ENCODE results near the gene SHISAL2A.
A peak's percentile ranks its signal among the peaks of the same experiment; 100 is the strongest.

SHISAL2A gene

DNA sequence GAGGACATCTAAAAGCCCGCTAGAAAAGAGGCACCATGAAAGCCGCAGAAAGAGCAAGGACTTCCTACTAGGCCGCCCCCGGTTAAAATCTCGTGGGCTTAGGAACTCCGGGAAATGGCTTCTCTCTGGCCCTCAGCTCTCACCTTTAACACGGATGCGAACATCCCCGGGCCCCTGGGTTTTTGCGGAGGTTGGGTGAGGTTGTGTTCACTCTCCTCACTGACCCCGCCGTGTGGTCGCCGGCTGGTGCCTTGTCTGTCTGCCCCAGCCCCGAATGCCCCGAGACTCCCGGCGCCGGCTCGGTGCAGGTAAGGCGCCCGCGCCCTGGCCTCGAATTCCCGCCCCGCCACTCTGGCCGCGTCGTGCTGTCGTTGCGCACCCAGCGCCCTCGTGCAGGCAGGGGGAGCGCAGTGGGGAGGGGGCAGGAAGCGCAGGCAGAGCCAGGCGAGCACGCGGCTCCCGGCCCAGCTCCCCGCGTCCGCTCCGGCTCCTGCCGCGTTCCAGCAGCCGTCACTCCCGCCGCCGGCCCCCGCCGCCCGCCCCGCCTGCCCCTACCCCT is at the start of gene SHISAL2A:
SHISAL2A (plus strand) TSS at position 437 of the 559 bp plus-strand sequence. CDS start 326 bp downstream, outside the sequence.
- peak; percentile 16 for DNase-seq

DNA sequence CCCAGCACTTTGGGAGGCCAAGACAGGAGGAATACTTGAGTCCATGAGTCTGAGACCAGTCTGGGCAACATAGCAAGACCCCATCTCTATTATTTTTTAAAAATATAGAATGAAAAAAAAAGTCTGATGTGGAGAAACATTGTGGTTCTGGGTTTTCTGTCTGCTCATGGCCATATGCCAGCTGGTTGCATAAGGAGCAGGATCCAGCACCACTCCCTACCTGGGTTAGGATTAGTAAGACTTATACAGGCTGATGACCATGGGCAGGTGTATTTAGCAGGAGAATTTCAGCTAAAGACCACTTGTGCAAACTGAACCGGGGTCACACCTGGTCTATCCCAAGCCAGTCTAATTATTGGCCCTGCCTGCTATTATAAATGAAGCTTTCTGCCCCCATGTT is 47.5 kb upstream of the SHISAL2A start:
- no peak for DNase-seq

DNA sequence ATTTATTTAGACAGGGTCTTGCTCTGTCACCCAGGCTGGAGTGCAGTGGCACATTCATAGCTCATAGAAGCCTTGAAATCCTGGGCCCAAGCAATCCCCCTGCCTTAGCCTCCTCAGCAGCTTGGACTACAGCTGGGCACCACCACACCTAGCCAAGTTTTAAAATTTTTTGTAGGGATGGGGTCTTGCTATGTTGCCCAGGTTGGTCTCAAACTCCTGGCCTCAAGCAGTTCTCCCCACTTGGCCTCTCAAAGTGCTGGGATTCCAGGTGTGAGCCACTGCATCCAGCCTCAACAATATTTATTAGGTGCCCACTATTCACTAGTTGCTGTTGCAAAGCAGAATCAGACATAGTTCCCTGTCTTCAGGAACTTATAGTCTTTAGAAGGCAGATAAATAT is 44.9 kb upstream of the SHISAL2A start:
- no peak for DNase-seq

DNA sequence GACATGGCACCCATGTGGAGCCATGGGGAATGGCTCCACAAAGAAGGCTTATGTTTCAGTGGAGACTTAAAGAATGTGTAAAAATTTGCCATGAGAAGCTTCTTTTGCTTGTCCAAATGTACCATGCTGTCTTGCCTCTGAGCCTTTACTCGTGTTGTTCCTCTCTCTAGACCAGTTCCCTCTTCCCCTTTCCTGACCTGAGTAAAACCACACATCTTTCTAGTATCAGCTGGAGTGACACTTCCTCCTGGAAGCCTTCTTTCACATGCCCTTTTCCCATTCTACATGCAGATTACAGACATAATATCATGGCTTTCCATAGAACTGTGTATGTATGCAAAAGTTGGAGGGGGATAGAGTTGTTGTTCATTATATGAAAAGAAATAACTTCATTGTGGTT is 44.4 kb upstream of the SHISAL2A start:
- DNase-seq, result no peak

DNA sequence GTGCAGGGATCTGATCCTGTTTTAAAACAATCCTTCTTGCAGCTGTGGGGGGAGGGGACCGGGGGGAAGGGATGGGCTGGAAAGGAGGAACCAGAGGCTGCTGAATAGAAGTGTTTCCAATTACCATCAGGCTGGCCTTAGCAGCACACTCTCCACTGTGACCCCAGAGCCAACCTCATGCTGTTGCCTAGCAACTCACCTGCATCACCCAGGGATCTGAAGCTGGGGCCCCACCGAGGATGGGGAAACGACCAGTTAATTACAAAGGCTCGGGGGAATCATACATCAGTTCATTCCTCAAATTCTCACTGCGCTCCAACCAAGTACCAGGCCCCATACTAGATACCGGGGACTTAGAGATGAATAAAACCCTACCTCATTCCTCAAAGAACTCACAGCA is 42.7 kb upstream of the SHISAL2A start:
- no peak for DNase-seq

DNA sequence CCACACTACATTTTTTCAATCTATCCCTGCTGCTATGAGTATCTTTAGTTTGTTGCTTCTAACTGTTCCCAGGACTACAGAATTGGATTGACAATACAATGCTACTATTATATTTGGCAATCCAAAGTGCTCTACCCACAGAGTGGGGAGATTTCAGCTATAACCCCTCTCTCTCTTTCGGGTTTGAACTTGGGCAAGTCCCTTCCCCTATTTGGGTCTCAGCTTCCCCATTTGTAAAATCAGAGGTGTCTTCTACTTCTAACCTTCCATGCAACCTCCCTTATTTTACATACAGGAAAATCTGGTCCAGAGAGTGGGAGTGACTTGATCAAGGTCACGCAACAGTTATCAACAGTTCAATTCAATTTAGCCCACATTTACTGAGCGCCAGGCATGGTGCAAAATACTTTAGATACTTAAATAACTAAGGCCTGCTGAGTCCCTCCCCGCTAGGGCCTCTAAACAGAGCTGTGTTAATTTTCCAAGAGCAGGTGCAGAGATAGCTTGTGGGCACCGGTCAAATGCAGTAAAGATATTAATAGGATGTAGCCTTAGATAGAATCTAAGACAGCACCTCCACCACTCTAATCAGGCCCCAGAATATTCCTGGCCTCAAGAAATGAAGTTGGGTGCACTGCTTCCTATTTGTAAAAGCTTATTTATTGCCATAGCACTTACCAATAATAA is 40.2 kb upstream of the SHISAL2A start:
- no peak for DNase-seq

DNA sequence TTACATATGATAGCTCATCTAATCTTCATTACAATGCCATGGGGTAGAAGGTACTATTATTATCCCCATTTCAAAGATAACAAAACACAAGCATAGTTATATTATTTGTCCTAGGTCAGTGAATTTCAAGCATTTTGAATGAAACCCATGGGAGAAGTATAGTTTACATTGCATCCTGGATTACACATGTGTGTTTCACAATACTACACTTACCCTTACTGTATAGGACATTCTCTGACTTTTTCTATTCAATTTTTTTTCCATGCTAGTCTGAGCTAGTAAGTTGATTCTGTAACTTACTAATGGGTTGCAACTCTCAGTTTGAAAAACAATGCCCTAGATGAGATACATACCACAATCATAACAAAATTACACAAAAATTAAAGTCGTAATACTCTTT is 39.5 kb upstream of the SHISAL2A start:
- no peak for DNase-seq

DNA sequence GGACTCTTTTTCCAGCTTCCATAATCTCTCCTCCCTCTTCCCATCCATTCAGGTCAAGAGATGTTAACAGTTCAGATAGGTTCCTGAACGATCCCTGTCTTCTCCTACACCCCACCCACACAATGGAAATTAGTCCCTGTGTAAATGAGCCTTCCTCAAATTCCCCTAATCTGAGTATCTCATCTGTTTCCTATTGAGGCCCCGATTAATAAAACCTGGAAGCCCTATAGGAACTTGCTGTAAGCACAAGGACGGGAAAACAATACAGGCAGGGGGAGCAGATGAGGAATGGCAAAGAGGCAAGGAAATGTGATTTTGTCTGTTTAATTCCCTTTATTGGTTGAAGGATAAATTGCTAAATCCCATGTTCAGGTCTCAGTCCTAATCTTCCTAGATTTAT is 37.9 kb upstream of the SHISAL2A start:
- DNase-seq, result no peak

DNA sequence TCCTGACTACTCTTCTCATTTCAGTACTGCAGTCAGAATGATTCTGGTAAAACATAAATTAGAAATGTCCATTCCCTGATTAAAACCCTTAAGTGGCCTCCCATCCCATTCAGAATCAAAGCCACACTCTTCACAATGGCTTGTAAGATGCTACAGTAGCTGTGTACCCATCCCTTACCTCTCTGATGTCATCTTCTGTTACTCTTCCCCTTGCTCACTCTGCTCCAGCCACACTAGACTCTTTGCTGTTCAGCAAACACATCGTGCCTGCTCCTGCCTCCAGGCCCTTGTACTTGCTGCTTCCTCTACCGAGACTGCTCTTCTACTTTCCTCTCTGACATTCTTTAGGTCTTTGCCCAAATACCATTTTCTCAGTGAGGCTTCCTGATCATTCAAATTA is 35.1 kb upstream of the SHISAL2A start:
- DNase-seq, result no peak

DNA sequence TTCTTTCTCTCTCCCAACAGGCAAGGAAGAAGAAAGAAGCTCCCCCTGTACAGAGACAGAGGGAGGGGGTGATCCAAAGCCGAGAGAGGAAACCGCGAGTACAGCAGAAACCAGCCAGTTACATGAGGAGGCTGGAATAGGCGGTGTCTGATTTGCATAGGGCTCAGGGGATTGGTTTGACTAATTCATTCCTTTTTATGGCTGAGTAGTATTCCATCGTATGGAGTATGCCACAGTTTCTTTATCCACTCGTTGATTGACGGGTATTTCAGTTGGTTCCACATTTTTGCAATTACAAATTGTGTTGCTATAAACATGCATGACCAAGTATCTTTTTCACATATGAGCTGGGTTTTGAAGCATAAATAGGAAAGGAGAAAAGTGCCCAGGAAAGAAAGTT is 34.2 kb upstream of the SHISAL2A start:
- no peak for DNase-seq

DNA sequence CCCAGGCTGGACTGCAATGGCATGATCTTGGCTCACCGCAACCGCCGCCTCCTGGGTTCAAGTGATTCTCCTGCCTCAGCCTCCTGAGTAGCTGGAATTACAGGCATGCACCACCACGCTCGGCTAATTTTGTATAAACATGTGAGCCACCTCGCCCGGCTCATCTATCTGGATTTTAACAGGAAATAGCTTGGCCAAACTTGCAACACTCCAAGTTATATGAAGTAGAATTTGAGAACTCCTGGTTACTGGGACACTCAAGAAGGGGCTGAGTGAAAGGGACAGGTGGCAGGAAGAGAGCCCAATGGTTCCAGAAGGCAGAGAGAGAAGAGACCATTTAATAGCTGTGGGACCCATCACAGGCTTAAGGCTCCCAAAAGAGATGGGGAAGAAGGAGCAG is 33.7 kb upstream of the SHISAL2A start:
- no peak for DNase-seq

DNA sequence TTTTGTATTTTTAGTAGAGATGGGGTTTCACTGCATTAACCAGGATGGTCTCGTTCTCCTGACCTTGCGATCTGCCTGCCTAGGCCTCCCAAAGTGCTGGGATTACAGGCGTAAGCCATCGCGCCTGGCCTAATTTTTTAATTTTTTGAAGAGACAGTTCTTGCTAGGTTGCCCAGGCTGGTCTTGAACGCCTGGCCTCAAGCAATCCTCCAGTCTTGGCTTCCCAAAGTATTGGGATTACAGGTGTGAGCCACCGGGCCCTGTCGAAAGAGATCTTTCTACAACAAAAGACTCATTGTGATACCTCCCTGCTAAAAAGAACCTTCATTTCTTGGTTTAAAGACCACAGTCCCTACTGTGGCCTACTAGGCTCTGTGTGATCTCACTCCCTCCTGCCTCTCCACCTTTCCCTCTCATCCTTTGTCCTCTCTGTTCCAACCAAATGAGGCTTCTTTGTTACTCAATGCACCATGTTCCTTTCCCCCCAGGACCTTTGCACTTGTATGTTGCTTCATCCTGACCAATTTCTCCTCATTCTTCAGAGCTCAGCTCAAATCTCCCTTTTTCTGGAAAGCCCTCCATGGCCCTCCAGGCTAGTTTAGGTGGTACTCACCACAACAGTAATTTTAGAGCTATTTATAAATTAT is 32.3 kb upstream of the SHISAL2A start:
- DNase-seq, result no peak

DNA sequence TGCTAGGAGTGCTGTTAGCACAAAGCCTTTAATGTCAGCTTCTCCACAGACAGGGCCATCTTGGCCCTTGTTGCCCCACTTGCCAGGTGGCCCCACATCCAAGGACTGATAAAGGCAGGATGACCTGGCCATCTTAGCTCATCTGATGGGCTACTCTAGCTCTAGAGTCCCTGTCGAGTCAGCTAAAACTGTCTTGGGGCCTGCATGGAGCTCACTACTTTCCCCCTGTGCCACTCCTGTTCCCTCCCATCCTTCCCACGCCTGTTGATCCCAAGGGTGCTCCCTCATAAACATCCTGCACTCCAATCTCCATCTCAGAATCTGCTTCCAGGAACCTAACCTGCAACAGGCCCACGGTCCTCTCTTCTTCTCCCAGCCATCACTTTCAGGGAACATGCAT is 31.4 kb upstream of the SHISAL2A start:
- no peak for DNase-seq

DNA sequence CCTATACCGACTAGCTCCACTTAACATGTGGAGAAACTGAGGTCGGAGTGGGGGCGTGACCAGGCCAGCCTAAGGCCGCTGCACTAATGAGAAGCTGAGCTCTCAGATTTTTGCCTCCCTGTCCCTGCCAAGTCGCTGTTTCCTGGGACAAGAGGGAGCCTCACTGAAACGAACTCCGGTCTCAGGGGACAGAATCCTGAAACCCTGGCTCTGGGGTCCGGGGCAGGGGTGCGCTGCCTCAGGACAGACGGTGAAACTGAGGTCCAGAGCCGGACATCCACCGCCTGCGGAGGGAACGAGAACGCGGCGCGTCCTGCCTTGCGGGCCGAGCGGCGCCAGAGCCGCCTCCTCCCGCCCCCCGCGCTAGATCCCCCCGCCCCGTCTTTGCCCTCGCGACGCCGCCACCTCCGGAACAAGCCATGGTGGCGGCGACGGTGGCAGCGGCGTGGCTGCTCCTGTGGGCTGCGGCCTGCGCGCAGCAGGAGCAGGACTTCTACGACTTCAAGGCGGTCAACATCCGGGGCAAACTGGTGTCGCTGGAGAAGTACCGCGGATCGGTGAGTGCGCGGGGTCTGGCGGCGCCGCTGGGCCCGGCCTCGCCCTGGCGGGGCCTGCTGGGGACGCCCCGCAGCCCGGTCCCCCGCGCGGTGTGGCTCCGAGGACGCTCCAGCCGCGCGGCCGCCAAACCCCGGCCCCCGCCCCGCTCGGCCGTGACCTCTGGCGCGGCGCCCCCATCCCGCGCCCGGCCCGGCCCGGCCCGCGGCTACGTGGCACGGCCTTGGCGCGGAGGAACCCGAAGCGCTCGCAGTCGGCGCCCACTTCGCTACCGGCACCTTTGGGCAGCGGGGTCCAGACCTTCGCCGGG is 30.7 kb upstream of the SHISAL2A start, which contains the start of gene GPX7:
GPX7 (plus strand) TSS at position 381 of the 865 bp plus-strand sequence; CDS start at position 420, 39 bp downstream.
- DNase-seq, result no peak

DNA sequence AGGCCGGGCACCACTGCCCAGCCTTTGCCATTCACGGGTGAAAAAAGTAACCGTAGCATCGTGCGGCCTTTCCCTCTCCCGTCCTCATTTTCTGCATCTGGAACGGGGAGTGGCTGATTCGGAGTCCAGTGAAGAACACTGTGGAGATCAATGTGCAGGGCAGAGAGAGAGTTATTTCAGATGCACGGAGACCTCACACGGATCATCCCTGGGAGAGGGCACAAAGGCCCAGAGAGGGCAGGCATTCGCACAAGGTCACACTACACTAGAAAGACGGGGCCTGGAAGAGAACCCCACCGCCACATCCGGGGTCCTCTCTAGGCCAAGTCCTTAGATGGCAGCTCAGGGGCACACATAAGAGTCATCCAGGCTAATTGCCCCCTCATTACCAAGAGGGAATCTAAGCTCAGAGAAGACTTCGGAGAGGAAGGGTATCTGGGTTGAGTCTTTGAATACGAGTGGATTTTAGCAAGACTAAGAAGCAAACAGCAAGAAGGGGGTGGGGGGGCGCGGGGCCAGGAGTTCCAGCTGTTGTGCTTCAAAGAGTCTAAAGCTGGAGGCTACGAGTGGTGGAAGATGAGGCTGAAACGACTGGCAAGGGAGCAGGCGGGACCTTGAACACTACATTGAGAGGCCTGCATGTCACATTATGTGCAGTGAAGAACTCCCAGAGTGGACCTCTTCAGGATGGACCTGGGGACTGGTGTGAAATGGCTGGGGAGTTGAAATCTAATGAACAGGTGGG is 29.9 kb upstream of the SHISAL2A start:
- no peak for DNase-seq

DNA sequence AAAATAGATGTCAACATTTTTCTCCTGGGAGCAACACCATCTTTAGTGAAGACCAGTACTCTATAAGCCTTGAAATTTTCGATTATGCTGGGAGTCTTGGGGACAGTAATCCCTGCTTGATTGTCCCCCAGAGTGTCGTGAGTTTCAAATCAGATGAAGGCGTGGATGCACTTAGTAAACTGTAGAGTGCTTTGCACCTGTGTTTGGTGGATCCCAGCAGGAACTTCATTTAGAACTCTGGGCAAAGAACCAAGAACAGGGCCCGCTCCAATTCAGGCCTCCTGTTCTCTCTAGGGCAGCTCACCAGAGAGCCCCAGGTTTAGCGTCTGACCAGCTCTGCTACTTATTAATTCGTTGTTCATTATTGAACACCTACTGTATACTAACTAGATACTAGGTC is 29.3 kb upstream of the SHISAL2A start:
- no peak for DNase-seq

DNA sequence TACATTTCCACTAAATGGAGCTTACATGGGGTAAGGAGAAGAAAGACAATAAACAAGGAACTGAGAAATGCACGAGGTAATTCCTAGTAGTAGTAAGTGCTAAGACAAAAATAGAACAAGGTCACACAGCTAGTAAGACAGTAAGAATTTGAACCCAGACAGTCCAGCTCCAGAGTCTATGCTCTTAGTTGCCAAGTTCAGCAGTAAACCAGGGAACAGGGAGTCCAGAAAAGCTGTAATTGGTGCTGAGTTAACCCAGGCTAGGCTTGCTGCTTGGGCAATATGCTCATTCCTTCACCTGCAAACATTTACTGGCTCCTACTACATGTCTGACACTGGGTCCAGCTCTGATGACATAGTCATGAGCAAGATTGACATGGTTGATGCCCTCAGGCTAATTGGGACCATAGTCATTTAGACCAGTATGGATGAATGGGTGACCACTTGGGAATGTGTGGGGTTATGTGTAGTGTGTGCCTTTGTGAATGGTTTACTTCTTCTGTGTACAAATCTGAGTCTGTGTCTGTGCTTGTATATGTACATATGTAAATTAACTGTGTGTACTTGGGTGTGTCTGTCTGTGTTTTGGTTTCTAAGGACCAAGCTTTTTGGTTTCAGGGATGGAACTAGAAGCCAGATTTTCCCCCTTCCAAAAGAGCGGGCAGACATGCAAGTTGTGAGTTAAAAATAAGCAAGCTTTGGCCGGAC is 28.8 kb upstream of the SHISAL2A start:
- no peak for DNase-seq

DNA sequence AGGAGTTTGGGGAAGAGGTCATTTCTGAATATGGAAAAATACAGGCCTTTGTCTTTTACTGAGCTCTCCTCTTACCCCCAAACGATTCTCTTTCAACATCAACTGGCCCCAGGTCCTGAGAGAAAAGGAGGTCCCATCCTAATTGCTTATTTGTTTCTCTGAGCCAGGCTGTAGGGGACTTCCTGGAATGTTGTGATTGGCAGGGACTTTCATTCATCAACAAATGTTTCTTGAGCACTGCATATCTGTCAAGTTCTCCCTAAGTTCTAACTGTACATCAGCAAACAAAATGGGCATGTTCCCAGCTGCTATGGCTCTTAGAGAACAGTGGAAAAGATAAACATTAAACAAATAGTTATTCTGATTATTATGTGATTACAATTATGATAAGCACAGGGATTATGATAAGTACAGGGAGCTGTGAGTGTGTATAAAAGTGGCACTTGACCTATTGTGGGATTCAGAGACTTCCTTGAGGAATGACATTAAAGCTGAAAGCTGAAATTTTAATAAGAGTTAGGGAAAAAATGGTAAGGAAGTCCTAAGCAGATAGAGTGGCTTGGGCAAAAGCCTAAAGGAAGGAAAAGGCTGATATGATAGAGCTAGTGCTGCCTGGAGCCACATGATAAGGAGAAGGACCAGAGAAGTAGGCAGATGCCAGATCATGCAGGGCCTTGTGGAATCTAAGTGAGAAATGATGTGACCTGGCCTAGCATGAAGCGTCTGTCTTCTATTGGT is 19.2 kb upstream of the SHISAL2A start:
- no peak for DNase-seq

DNA sequence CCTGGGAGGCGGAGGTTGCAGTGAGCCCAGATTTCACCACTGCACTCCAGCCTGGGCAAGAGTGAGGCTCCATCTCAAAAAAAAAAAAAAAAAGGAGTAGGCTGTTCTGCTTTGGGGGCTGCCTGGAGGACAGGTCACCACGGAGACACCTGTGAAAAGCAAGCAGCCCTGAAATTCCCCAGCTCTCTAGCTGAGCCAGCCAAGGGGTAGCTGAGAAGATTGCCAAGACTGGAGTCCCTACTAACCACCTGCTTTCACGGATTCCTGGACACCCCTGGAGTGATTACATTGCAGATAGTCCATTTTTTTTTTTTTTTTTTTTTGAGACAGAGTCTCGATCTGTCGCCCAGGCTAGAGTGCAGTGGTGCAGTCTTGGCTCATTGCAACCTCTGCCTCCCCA is 18.3 kb upstream of the SHISAL2A start:
- DNase-seq, result no peak

DNA sequence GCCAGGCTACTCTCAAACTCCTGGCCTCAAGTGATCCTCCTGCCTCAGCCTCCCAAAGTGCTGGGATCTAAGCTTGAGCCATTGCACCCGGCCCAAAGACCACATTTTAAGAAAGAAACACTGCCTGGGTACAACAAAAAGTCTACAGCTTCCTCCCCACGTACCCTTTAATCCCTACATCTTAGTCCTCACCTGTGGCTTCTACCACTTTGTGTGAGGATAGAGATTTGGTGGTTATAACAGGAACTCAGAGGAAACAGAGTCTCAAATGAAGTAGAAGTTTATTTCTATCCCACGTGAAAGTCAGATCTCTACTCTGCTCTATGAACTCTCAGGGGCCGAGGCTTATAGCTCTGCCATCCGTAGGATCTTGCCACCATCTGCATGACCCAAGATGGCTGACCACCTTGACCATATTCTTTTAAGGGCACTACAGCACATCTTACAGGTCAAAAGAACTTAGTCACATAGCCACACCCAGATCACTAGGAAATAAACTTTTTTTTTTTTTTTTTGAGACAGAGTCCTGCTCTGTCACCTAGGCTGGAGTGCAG is 17.4 kb upstream of the SHISAL2A start:
- DNase-seq, result no peak

DNA sequence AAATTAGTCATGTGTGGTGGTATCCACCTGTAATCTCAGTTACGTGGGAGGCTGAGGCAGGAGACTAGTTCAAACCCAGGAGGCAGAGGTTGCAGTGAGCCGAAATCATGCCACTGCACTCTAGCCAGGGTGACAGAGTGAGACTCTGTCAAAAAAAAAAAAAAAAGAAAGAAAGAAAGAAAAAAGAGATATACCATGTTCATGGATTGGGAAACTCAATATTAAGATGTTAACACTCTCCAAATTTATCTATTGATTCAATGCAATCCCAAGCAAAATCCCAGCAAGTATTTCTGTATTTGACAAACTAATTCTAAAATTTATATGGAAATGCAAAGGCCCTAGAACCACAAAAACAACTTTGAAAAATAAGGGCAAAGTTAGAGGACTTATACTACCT is 11.0 kb upstream of the SHISAL2A start:
- no peak for DNase-seq

Data from DMS153 (cell line).